ENCODE results near the gene RASD2. TPM values are rescaled to one million over a fixed set of nuclear protein-coding genes. Genes with fewer than 3 reads are reported as not detected.
A peak's percentile ranks its signal among the peaks of the same experiment; 100 is the strongest.

The RASD2 gene
- total RNA-seq, 2 experiments from 2014 or later: 0.19 TPM; not detected in 1

DNA sequence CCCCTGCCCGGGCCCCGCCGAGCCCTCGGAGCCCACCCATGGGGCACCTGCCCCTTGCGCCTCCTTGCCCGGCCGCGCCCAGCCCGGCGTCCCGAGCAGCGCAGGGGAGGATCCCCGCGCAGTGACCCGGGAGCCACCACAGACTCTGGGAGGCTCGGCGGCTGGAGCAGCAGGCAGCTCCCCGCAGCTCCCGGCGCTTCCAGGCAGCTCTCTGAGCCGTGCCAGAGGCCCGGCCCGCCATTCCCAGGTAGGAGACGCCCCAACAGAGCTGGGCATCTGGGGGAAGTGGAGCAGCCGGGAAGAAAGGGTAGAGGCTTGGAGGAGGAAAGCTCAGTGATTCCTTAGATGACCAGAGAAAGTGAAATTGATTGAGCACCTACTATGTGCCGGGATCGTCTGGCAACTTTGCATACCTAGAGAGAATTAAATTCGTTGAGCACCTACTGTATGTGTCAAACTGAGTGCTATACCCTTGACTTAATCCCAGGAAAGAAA is 670 bp downstream of the RASD2 start:
- Histone ChIP-seq H2AFZ (ENCODE audit: low read length) (no peak overlapping the region), H3K4me1 (ENCODE audit: insufficient read depth, low read length, poor library complexity, severe bottlenecking) (peaks cover 24% of the 10 kb centered on the region), H4K20me1 (ENCODE audit: insufficient read depth, low read length) (no peaks in the 10 kb centered on the region), H3K27ac (ENCODE audit: low read depth, low read length, poor library complexity, severe bottlenecking) (no peak overlapping the region), H3K9me2 (ENCODE audit: insufficient read depth, low read length) (no peaks in the 10 kb centered on the region), H3K4me2 (ENCODE audit: low read length) (peak overlapping the region; percentile 97), H3K79me2 (ENCODE audit: insufficient read depth, low read depth, low read length) (no peaks in the 10 kb centered on the region), H3K36me3 (ENCODE audit: insufficient read depth, low read length) (no peaks in the 10 kb centered on the region), H3K4me3 (ENCODE audit: low read depth, low read length, poor library complexity, severe bottlenecking) (peak overlapping the region; percentile 69), H3K9me3 (ENCODE audit: low read length) (no peaks in the 10 kb centered on the region)
- POLR2A ChIA-PET: no interaction called here
- intact Hi-C loops (cut with micrococcal nuclease; ENCODE audit: unreplicated experiment): no loop called here
- CTCF ChIA-PET (ENCODE audit: unreplicated experiment): interaction anchor here (0.9 kb wide), 1 partner anchor 131 kb away, joined by 3 read pairs; no protein-coding TSS in a partner anchor
- TF ChIP-seq EZH2phosphoT487 (IDR thresholded peaks at IDR 0.05; ENCODE audit: borderline replicate concordance, low read depth, low read length): no peak
- TF ChIP-seq, protein P1, sequence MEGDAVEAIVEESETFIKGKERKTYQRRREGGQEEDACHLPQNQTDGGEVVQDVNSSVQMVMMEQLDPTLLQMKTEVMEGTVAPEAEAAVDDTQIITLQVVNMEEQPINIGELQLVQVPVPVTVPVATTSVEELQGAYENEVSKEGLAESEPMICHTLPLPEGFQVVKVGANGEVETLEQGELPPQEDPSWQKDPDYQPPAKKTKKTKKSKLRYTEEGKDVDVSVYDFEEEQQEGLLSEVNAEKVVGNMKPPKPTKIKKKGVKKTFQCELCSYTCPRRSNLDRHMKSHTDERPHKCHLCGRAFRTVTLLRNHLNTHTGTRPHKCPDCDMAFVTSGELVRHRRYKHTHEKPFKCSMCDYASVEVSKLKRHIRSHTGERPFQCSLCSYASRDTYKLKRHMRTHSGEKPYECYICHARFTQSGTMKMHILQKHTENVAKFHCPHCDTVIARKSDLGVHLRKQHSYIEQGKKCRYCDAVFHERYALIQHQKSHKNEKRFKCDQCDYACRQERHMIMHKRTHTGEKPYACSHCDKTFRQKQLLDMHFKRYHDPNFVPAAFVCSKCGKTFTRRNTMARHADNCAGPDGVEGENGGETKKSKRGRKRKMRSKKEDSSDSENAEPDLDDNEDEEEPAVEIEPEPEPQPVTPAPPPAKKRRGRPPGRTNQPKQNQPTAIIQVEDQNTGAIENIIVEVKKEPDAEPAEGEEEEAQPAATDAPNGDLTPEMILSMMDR (conservative IDR thresholded peaks at IDR 0.05; ENCODE audit: low read length): no peak
- DNase-seq (ENCODE audit: low spot score): no peak
- BruUV-seq (replicated peaks): no TSS peak

DNA sequence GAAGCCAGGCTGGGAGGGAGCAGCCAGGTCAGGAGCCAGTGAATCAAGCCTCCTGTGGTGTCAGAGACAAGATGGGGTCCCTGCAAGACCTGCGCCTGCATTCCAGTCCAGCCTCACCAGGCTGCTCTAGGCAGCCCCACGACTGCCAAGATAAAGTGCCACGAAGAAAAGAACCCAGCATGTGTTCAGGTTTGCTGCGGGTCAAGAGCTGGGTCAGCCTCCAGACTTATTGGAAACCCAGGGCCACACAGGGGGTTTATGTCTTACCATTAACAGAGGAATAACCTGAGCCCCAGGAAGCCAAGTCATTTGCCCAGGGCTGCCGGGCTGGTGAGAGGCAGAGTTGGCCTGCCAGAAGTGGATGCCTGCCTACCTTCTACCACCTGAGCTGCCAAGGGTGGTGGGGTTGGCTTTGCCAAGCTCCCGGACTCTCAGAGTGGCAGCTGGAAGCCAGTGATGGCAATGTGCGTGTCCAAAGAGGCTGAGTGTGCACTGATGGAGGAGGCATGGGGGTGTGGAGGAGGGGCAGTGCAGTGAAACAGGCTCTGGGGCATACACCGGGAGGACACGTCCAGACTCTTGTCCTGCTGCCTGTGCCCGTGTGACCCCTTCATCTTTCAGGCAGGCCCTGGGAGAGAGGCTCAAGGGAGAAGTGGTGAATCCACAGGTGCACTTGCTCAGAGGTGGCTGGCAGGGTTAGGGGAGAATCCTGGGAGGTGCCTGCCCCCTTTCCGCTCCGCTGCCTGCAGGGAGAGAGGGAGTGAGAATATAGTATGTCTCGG is 1.7 kb downstream of the RASD2 start:
- Histone ChIP-seq H3K4me3 (ENCODE audit: low read depth, low read length, poor library complexity, severe bottlenecking) (no peak overlapping the region), H3K27ac (ENCODE audit: low read depth, low read length, poor library complexity, severe bottlenecking) (no peak overlapping the region), H3K4me1 (ENCODE audit: insufficient read depth, low read length, poor library complexity, severe bottlenecking) (peaks cover 19% of the 10 kb centered on the region), H4K20me1 (ENCODE audit: insufficient read depth, low read length) (no peaks in the 10 kb centered on the region), H3K79me2 (ENCODE audit: insufficient read depth, low read depth, low read length) (no peaks in the 10 kb centered on the region), H3K4me2 (ENCODE audit: low read length) (no peak overlapping the region), H3K9me3 (ENCODE audit: low read length) (no peaks in the 10 kb centered on the region), H2AFZ (ENCODE audit: low read length) (no peak overlapping the region), H3K9me2 (ENCODE audit: insufficient read depth, low read length) (no peaks in the 10 kb centered on the region), H3K36me3 (ENCODE audit: insufficient read depth, low read length) (no peaks in the 10 kb centered on the region)
- DNase-seq (ENCODE audit: low spot score): no peak
- TF ChIP-seq EZH2phosphoT487 (IDR thresholded peaks at IDR 0.05; ENCODE audit: borderline replicate concordance, low read depth, low read length): no peak
- TF ChIP-seq, protein P1 (conservative IDR thresholded peaks at IDR 0.05; ENCODE audit: low read length): no peak
- intact Hi-C loops (cut with micrococcal nuclease; ENCODE audit: unreplicated experiment): no loop called here
- CTCF ChIA-PET (ENCODE audit: unreplicated experiment): interaction anchor here (0.9 kb wide), 1 partner anchor 132 kb away, joined by 3 read pairs; no protein-coding TSS in a partner anchor
- BruUV-seq (replicated peaks): no TSS peak
- POLR2A ChIA-PET: no interaction called here

DNA sequence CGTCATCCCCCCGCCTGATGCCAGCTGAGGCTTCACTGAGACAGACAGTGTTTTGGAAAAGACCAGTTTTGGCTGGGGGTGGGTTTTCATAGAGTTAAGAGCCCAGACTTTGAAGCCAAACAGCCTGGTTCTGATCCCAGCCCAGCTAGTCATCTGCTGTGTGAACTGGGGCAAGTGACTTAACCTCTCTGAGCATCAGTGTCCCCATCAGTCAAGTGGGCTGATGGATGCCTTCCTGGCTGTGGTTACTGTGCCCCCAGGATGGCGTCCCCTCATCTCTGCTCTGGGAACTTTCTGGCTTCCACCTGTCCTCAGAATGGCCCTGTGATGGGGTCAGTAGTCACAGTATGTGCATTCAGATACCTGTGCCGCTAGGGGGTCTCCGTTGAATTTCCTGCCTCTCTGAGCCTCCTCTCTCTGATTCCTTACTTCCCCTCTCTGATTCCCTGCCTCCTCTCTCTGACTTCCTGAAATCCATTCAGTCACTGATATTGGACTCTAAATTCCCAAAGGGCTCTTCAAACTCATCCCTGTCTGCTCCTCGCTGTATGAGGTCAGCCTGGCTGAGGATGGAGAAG is 2.4 kb downstream of the RASD2 start:
- no peak for TF ChIP-seq EZH2phosphoT487 (IDR thresholded peaks at IDR 0.05; ENCODE audit: borderline replicate concordance, low read depth, low read length)
- TF ChIP-seq, protein P1 (conservative IDR thresholded peaks at IDR 0.05; ENCODE audit: low read length): no peak
- Histone ChIP-seq H3K4me2 (ENCODE audit: low read length) (no peak overlapping the region), H4K20me1 (ENCODE audit: insufficient read depth, low read length) (no peaks in the 10 kb centered on the region), H3K9me2 (ENCODE audit: insufficient read depth, low read length) (no peaks in the 10 kb centered on the region), H3K4me3 (ENCODE audit: low read depth, low read length, poor library complexity, severe bottlenecking) (no peak overlapping the region), H3K9me3 (ENCODE audit: low read length) (no peaks in the 10 kb centered on the region), H3K79me2 (ENCODE audit: insufficient read depth, low read depth, low read length) (no peaks in the 10 kb centered on the region), H2AFZ (ENCODE audit: low read length) (no peak overlapping the region), H3K36me3 (ENCODE audit: insufficient read depth, low read length) (no peaks in the 10 kb centered on the region), H3K4me1 (ENCODE audit: insufficient read depth, low read length, poor library complexity, severe bottlenecking) (peaks cover 15% of the 10 kb centered on the region), H3K27ac (ENCODE audit: low read depth, low read length, poor library complexity, severe bottlenecking) (no peak overlapping the region)
- ChIA-PET POLR2A (no interaction called here), CTCF (ENCODE audit: unreplicated experiment) (no interaction called here)
- DNase-seq (ENCODE audit: low spot score): no peak
- intact Hi-C loops (cut with micrococcal nuclease; ENCODE audit: unreplicated experiment): no loop called here
- no TSS peak for BruUV-seq (replicated peaks)

All from OCI-LY7 (cell line).